NAMALWA (cell line): ENCODE measurements around the gene DLGAP1.

ENCODE experiments used
- DNase-seq: peaks from one replicate; pipeline ENCODE4 v3.0.0-alpha.2; 2015; ENCODE audit warnings: low spot score

DLGAP1 gene

DNA sequence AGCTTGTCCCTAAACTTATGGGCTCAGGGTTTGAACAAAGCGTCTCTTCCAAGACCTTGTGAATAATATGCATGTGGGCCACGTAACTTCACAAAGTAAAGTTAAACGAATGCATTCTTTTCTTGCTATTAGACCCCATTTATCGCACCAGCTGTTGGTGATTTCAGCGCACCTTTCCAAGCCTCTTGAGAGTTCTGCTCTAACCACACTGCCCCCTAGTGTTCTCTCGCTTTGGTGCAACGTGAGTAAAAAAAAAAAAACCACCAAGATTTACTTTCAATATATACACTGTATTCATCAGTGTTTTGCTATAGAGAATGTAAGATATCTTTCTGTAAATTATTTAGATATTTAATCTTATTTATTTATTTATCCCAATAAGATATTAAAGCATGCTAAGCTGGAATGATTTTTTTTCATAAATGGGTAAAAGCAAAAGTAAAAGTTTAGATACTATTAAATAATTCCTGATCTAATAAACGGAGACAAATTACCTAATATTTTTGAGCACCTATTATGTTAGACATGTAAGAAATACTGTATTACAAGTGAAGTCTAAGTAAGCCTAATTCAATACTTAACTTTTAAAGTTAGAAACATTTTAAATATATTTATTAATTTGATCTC is 459.5 kb downstream of the DLGAP1 start:
- DNase-seq = peak; percentile 79

- no peak for DNase-seq
Observed at GRCh38 chr18:3993941-3994687, 461.0 kb downstream of the DLGAP1 start.

DNA sequence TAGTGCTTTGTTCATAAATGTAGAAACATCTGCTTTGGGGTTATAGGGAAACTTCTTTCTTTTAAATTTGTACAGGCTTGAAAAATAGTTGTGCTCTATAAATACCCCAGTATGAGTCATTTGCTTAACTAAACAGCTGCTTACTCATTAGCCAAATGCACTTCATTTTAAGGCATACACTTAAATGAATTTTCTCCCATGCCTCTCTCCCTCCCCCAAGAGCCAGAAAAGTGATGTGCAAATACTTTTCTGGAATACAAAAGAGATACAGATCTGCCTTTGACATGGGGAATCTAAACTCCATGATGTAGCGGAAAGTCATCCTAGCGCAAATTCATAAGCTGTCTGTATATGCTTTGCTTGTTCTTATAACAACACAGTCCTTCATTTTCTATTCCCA is 469.4 kb downstream of the DLGAP1 start:
- no peak for DNase-seq

- no peak for DNase-seq
Observed at GRCh38 chr18:3985020-3985419, 470.1 kb downstream of the DLGAP1 start.

DNA sequence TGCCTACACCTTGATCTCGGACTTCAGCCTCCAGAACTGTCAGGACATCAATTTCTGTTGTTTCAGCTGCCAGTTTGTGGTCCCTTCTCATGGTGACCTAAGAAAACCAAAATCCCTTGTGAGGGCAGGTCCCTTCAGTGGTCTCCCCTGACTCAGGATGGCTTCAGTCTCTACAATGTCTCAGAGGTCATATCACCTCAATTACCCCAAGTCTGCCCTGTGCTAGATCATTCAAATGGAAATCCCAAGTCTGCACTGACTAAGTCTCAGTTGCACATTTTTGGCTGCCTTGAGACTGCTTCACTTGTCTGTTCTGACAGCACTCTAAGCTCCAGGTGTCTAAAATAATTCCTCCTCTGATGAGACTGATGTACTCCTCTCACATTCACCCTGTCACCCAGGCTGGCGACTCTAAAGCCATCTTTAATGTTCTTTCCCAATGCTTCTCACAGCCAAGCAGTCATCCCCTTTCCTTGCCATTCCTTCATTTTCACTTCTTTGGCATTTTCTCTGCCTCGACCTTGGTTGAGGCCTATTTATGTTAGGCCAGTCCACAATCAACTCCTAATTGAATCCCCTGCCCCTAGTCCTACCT is 470.8 kb downstream of the DLGAP1 start:
- no peak for DNase-seq

DNA sequence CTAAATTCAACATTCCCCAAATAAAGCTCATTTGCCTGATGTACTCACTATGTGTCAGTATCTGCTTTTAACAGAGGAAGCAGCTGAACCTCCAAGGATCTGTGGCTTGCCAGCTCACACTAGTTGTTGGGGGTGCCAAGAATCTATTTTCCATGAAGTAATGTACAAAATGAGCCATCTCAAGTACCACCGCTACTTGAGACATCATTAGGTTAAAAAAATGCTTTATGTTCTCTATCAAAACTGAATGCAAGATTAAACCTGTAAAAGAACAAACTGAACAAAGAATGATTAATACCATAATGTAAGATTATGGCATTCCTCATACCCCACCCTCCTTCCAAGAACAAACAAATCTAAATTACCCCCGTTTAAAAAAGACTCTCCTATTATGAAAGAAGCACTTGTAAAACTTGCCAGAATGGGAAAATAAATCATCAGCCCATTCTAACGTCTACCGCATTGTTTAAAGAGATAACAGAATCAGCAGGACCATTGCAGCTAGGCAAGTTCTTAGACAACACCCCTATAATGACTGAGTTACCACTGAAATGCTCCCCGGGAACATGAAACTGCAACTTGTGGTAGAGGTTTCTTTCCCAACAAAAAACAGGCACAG is 471.6 kb downstream of the DLGAP1 start:
- no peak for DNase-seq

GRCh38 chr18:3982541-3982940 is 472.6 kb downstream of the DLGAP1 start:
- DNase-seq = no peak

- DNase-seq = no peak
Observed at GRCh38 chr18:3979024-3979423, 476.1 kb downstream of the DLGAP1 start.

- DNase-seq = no peak
Observed at GRCh38 chr18:3973191-3973850, 481.8 kb downstream of the DLGAP1 start.

GRCh38 chr18:3972291-3972930 is 482.7 kb downstream of the DLGAP1 start:
- no peak for DNase-seq

GRCh38 chr18:3970929-3971328 is 484.2 kb downstream of the DLGAP1 start:
- DNase-seq = peak; percentile 13

- DNase-seq = no peak
Observed at GRCh38 chr18:3967359-3968180, 487.5 kb downstream of the DLGAP1 start.

GRCh38 chr18:3966642-3967358 is 488.3 kb downstream of the DLGAP1 start:
- DNase-seq = no peak

DNA sequence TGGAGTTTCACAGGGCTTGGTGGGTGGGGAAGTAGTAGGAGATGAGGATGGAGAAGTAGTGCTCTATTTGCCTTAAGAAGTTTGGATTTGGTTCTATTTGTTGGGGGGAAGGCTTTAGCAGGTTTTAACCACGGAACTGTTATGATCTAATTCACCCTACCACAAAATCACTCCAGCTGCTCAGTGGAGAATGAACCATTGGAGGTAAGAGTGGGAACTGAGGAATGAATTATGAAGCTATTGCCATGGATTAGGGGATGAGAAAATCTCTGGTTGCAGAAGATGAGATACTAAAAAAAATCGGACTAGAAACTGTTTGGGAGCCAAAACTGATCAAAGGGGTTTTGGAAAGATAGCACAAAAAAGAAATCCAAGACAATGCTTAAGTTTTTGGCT is 488.9 kb downstream of the DLGAP1 start:
- no peak for DNase-seq

GRCh38 chr18:3960977-3961376 is 494.1 kb downstream of the DLGAP1 start:
- no peak for DNase-seq

GRCh38 chr18:3960142-3960541 is 495.0 kb downstream of the DLGAP1 start:
- DNase-seq = no peak

DNA sequence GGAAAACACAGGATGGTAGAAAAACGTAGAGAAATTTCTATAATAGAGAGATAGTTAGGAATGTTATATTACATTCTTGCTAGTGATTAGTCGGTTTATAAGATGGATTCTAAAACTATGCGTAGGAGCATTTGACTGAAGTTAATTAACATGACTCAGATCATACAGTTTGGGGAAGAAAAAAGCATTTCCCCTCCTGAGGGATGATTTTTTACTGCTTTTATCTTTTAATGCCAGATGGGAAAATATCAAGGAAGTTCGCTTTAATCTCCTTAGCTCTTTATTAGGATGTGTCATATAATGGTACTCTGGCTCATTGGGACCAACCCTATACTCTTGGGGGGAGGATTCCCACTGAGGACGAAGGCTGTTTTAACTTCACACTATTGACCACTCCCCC is 503.1 kb downstream of the DLGAP1 start:
- no peak for DNase-seq

GRCh38 chr18:3950668-3951404 is 504.3 kb downstream of the DLGAP1 start:
- no peak for DNase-seq

- no peak for DNase-seq
Observed at GRCh38 chr18:3948958-3949357, 506.1 kb downstream of the DLGAP1 start.

- DNase-seq = no peak
Observed at GRCh38 chr18:3947383-3947782, 507.7 kb downstream of the DLGAP1 start.
